ENCODE results near the gene ATXN1.
A peak's percentile ranks its signal among the peaks of the same experiment; 100 is the strongest.

ATXN1 gene

DNA sequence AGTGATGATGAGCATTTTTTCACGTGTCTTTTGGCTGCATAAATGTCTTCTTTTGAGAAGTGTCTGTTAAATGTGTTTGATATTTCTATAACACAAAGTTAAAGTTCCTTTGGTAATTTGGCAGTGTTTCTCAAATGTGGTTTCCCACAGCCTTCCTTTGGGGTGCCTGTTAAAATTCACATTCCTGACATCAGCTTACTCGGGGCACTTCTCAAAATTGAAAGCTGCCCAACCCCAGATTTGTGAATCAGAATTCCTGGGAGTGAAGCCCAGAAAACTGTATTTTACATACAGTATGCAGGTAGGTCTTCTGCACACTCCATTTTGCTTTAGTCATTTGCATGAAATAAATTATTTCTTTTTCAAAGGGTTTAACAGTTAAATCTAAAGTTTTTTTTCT, 315.0 kb downstream of the ATXN1 start:
- Mint-ChIP-seq H3K4me3 (no peak overlapping the region), H3K27me3 (no peaks in the 10 kb centered on the region), H3K4me1 (peaks cover 15% of the 10 kb centered on the region), H3K36me3 (peaks cover 32% of the 10 kb centered on the region), H3K9me3 (no peaks in the 10 kb centered on the region), H3K27ac (no peak overlapping the region)
- no peak for ATAC-seq

DNA sequence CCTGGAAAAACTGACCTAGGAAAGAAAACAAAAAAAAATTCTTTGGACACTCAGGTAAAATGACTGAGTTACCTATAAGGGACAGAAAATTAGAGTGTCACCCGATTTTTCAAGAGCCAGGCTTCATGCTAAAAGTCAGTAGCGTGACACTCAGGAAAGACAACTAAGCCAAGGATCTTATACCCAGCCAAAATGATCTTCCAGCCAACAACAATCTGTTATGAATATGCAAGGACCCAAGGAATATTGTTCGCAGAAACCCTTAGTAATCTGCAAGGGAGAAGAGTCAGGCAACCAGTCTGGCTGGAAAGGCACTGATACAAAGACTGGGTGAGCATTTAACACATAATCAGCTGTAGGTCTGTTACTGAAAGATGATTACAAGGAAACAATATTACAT, 319.2 kb downstream of the ATXN1 start:
- H3K9me3 Mint-ChIP-seq, result no peaks in the 10 kb centered on the region
- ATAC-seq, result no peak
- no peak overlapping the region for H3K4me3 Mint-ChIP-seq
- H3K27me3 Mint-ChIP-seq, result no peaks in the 10 kb centered on the region
- peak overlapping the region; percentile 31 for H3K27ac Mint-ChIP-seq
- H3K4me1 Mint-ChIP-seq, result peaks cover 32% of the 10 kb centered on the region
- peaks cover 40% of the 10 kb centered on the region for H3K36me3 Mint-ChIP-seq

- no peak for ATAC-seq
- no peak overlapping the region for H3K27ac Mint-ChIP-seq
- H3K4me3 Mint-ChIP-seq, result no peak overlapping the region
- H3K4me1 Mint-ChIP-seq, result peaks cover 39% of the 10 kb centered on the region
- H3K27me3 Mint-ChIP-seq, result no peaks in the 10 kb centered on the region
- H3K9me3 Mint-ChIP-seq, result no peaks in the 10 kb centered on the region
- peaks cover 48% of the 10 kb centered on the region for H3K36me3 Mint-ChIP-seq
Observed at GRCh38 chr6:16441262-16441661, 320.0 kb downstream of the ATXN1 start.

DNA sequence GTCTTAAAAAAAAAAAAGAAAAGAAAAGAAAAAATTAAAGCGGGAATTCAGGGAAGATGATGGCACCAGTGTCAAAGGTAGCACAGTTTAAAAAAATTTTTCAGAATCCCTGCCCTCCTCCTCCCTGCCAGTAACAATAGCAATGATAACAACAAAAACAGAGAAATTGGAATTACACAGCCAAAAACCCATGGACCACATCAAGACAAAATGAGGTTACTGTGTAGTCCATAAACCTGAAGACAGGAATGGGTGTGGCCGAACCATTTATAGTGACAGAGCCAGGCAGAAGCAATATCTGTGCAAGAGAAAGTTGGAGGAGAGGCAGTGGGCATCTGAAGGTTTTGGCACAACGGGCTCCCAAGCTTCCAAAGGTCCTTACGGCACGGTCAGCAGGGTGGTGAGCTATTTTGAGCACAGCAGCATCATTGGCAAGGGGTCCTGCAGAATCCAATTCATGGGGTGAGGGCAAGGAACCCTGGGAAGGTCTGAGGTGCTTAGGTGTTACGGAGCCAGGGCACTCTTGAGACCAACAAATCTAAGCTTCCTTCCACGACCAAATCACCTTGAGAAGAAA, 320.5 kb downstream of the ATXN1 start:
- H3K4me3 Mint-ChIP-seq, result no peak overlapping the region
- no peaks in the 10 kb centered on the region for H3K27me3 Mint-ChIP-seq
- peaks cover 41% of the 10 kb centered on the region for H3K4me1 Mint-ChIP-seq
- peaks cover 50% of the 10 kb centered on the region for H3K36me3 Mint-ChIP-seq
- no peak for ATAC-seq
- no peak overlapping the region for H3K27ac Mint-ChIP-seq
- no peaks in the 10 kb centered on the region for H3K9me3 Mint-ChIP-seq

DNA sequence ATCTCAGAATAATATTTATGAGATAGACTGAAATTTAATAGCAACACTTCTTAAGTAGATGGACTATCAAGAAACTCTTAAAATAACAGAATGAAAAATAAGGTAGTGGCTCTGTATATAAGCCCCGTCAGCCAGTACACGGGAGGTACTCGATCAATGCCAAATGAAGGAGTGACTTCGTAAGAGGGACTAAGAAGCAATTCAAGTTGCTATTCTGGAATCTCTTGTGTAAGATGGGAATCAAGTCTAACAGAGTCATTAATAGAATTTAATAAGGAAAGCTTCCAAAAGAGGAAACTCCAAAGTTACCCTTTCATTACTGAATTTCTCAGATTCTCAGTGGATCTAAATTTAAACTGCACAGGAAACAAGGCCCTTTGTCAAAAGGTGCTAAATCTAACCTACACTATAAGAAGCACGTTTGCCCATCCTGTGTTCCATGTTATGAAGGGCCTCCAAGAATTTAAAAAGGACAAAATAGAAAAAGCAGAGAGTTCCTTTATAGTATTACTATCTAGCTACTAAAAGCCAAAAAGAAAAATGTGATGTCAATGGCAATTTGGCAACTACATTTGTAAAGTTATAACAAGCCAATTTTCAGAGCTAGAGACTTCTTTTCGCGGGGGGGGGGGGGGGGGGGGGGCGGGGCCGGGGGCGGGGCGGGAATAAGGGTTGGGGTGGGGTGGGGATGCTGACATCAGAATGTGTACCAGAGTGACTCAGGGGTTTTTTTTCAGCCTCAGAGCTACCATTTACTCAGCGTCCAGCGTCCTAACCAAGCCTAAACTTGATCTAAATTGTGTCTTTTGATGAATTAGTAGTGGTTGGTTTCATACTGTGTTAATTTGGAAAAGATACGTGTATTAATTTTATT, 322.3 kb downstream of the ATXN1 start:
- Mint-ChIP-seq H3K27ac (no peak overlapping the region), H3K4me3 (no peak overlapping the region), H3K27me3 (no peaks in the 10 kb centered on the region), H3K4me1 (peaks cover 51% of the 10 kb centered on the region), H3K36me3 (peaks cover 56% of the 10 kb centered on the region), H3K9me3 (peaks cover 7% of the 10 kb centered on the region)
- no peak for ATAC-seq

DNA sequence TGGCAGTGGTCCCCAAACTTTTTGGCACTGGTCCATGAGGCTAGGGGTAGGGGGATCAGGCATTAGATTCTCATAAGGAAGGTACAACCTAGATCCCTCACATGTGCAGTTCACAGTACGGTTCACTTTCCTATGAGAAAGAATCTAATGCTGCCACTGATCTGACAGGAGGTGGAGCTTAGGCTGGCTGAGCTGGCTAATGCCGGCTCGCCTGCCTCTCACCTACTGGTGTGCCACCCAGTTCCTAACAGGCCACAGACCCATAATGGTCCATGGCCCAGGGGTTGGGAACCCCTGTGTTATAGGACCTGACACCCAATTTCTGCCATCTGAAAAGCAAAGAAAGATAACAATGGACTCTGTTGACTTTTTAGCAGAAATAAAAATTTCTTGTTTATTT, 323.3 kb downstream of the ATXN1 start:
- Mint-ChIP-seq H3K9me3 (peaks cover 7% of the 10 kb centered on the region), H3K27ac (no peak overlapping the region), H3K4me3 (no peak overlapping the region), H3K36me3 (peaks cover 59% of the 10 kb centered on the region), H3K27me3 (no peaks in the 10 kb centered on the region), H3K4me1 (peaks cover 61% of the 10 kb centered on the region)
- no peak for ATAC-seq

- Mint-ChIP-seq H3K4me3 (no peak overlapping the region), H3K27me3 (no peaks in the 10 kb centered on the region), H3K27ac (peak overlapping the region; percentile 46), H3K36me3 (peaks cover 52% of the 10 kb centered on the region), H3K4me1 (peaks cover 64% of the 10 kb centered on the region), H3K9me3 (peaks cover 7% of the 10 kb centered on the region)
- no peak for ATAC-seq
Observed at GRCh38 chr6:16437095-16437494, 324.2 kb downstream of the ATXN1 start.

DNA sequence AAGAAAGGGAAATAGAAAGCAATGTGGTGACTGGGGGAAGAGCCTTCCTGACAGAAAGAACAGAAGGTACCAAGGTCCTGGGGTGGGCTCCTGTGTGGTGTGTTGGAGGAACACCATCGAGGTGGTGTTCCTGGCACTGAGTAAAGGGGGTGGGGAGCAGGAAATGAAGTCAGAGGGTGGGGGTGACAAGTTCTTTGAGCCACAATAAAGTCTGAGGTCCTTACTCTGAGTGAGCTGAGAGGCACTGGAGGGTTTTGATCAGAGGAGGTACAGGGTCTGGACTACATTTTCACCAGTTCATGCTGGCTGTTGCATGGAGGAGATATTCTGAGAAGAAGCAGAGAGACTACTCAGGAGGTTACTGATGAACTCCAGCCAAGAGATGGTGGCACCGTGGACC, 324.7 kb downstream of the ATXN1 start:
- Mint-ChIP-seq H3K27me3 (no peaks in the 10 kb centered on the region), H3K4me1 (peaks cover 69% of the 10 kb centered on the region), H3K36me3 (peaks cover 48% of the 10 kb centered on the region), H3K4me3 (no peak overlapping the region), H3K27ac (peak overlapping the region; percentile 46), H3K9me3 (peaks cover 7% of the 10 kb centered on the region)
- ATAC-seq, result no peak

GRCh38 chr6:16434885-16435284, 326.4 kb downstream of the ATXN1 start:
- no peaks in the 10 kb centered on the region for H3K27me3 Mint-ChIP-seq
- H3K4me1 Mint-ChIP-seq, result peaks cover 67% of the 10 kb centered on the region
- no peak overlapping the region for H3K4me3 Mint-ChIP-seq
- peaks cover 7% of the 10 kb centered on the region for H3K9me3 Mint-ChIP-seq
- H3K27ac Mint-ChIP-seq, result peak overlapping the region; percentile 26
- no peak for ATAC-seq
- H3K36me3 Mint-ChIP-seq, result peaks cover 45% of the 10 kb centered on the region

- ATAC-seq, result no peak
- Mint-ChIP-seq H3K36me3 (peaks cover 52% of the 10 kb centered on the region), H3K4me3 (no peak overlapping the region), H3K27me3 (no peaks in the 10 kb centered on the region), H3K9me3 (peaks cover 7% of the 10 kb centered on the region), H3K27ac (peak overlapping the region; percentile 68), H3K4me1 (peaks cover 73% of the 10 kb centered on the region)
Observed at GRCh38 chr6:16433338-16433890, 327.8 kb downstream of the ATXN1 start.

- Mint-ChIP-seq H3K36me3 (peaks cover 58% of the 10 kb centered on the region), H3K9me3 (peaks cover 7% of the 10 kb centered on the region), H3K4me3 (peak overlapping the region; percentile 45), H3K27me3 (no peaks in the 10 kb centered on the region), H3K4me1 (peaks cover 74% of the 10 kb centered on the region), H3K27ac (peak overlapping the region; percentile 68)
- peak; percentile 83 for ATAC-seq
Observed at GRCh38 chr6:16432075-16433032, 328.9 kb downstream of the ATXN1 start.

- H3K4me1 Mint-ChIP-seq, result peaks cover 68% of the 10 kb centered on the region
- peaks cover 7% of the 10 kb centered on the region for H3K9me3 Mint-ChIP-seq
- peak overlapping the region; percentile 24 for H3K4me3 Mint-ChIP-seq
- peak overlapping the region; percentile 68 for H3K27ac Mint-ChIP-seq
- no peaks in the 10 kb centered on the region for H3K27me3 Mint-ChIP-seq
- peaks cover 56% of the 10 kb centered on the region for H3K36me3 Mint-ChIP-seq
- no peak for ATAC-seq
Observed at GRCh38 chr6:16431106-16431505, 330.2 kb downstream of the ATXN1 start.

DNA sequence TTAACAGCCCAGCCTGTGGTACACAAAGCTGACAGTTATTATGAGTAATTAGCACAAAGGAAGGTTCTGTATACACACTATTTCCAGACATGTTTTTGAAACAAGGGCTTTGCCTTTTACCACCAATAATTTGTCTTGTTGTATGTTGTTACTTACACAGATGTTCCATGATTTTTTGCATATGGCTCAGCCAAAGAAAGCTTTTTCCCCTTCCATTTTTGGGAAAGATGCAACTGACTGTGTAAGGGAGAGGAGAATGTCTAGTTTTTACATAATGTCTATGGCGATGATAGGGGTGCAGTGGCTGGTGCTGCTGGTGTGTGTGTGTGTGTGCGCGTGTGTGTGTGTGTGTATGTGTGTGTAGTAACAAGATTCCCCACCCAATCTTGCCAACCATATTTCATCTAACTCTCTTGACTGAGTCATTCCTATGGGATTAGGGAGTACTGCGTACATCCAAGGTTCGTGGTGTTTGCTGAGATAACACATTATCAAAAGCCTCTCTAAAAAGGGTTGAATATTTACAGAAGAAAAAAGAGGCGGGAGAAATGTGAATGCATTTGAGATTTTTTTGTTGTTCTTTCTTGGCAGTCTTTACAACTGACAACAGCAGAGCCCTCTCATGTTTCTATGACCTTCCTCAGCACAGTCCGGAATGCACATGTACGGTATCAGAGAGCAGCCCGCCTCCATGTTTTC, 330.7 kb downstream of the ATXN1 start:
- no peaks in the 10 kb centered on the region for H3K27me3 Mint-ChIP-seq
- peak overlapping the region; percentile 68 for H3K27ac Mint-ChIP-seq
- H3K4me1 Mint-ChIP-seq, result peaks cover 73% of the 10 kb centered on the region
- peak overlapping the region; percentile 24 for H3K4me3 Mint-ChIP-seq
- ATAC-seq, result no peak
- peaks cover 7% of the 10 kb centered on the region for H3K9me3 Mint-ChIP-seq
- H3K36me3 Mint-ChIP-seq, result peaks cover 59% of the 10 kb centered on the region

DNA sequence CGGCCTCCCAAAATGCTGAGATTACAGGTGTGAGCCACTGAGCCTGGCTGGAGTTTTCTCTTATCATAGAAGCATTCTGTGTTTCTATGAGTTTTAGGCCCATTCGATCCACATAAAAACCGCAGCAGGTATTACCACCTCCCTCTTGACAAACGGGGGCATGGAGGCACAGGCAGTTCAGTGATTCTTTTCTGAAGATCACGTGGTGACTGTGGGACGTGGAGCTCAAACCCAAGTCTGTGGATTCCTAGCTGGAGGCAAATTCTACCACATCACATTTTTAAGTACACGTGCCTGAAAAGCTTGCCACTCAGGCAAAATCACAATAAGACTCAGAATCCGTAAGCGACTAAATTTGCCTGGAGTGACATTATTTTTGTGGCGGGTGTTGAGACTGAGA, 331.6 kb downstream of the ATXN1 start:
- Mint-ChIP-seq H3K4me1 (peaks cover 64% of the 10 kb centered on the region), H3K9me3 (peaks cover under 1% of the 10 kb centered on the region), H3K27ac (peak overlapping the region; percentile 68), H3K36me3 (peaks cover 52% of the 10 kb centered on the region), H3K4me3 (no peak overlapping the region), H3K27me3 (no peaks in the 10 kb centered on the region)
- ATAC-seq, result no peak
